OCI-LY7 (cell line): ENCODE measurements around the gene APOF. TPM values are rescaled to one million over a fixed set of nuclear protein-coding genes. Genes with fewer than 3 reads are reported as not detected.

Experiments used
- BruUV-seq: library from RNA; stranded (reverse); fragments of 400-500 nt; replicated peaks from 2 replicates; lab custom pipeline; 2021; lab: Mats Ljungman, UMichigan
- CTCF ChIA-PET: fragments of 300-600 bp; sonication (Branson Sonifier 250); formaldehyde crosslinking; loops from one replicate; lab custom pipeline; 2022; ENCODE audit warnings: antibody characterized with exemption; ENCODE audit not compliant: unreplicated experiment; lab: Charles Lee
- POLR2A ChIA-PET: fragments of 300-600 bp; sonication (Branson Sonifier 250); formaldehyde crosslinking; loops from one replicate; lab custom pipeline; 2022; ENCODE audit warnings: antibody characterized with exemption; lab: Charles Lee
- DNase-seq: peaks from one replicate; pipeline ENCODE4 v3.0.0-alpha.2; 2015; ENCODE audit warnings: low spot score
- H2AFZ ChIP-seq: fragments of 200-600 bp; sonication (generic), shearing (Covaris generic); 2 replicates; pipeline ENCODE4 v1.6.1; 2014; ENCODE audit warnings: mild to moderate bottlenecking, antibody characterized with exemption, low read length, moderate library complexity
- H3K27ac ChIP-seq: fragments of 200-600 bp; sonication (generic); 2 replicates; pipeline ENCODE4 v1.5.1; 2014; ENCODE audit warnings: mixed run types, low read depth, mild to moderate bottlenecking, moderate library complexity, low read length, inconsistent platforms; ENCODE audit not compliant: poor library complexity, severe bottlenecking
- H3K36me3 ChIP-seq: fragments of 200-600 bp; sonication (generic); 2 replicates; pipeline ENCODE4 v1.6.1; 2014; ENCODE audit warnings: mild to moderate bottlenecking, antibody characterized with exemption, low read length, moderate library complexity, mixed read lengths; ENCODE audit not compliant: insufficient read depth
- H3K4me1 ChIP-seq: fragments of 200-600 bp; sonication (generic); 2 replicates; pipeline ENCODE4 v1.5.1; 2014; ENCODE audit warnings: mild to moderate bottlenecking, low read length; ENCODE audit not compliant: insufficient read depth, poor library complexity, severe bottlenecking
- H3K4me2 ChIP-seq: fragments of 200-600 bp; sonication (generic); 2 replicates; pipeline ENCODE4 v1.6.1; 2014; ENCODE audit warnings: mild to moderate bottlenecking, low read length
- H3K4me3 ChIP-seq: fragments of 200-600 bp; sonication (generic); 2 replicates; pipeline ENCODE4 v1.5.1; 2014; ENCODE audit warnings: mild to moderate bottlenecking, low read depth, low read length; ENCODE audit not compliant: poor library complexity, severe bottlenecking
- H3K79me2 ChIP-seq: fragments of 200-600 bp; sonication (generic); 2 replicates; pipeline ENCODE4 v1.6.1; 2016; ENCODE audit warnings: low read depth, mild to moderate bottlenecking, low read length, moderate library complexity, mixed read lengths; ENCODE audit not compliant: insufficient read depth
- H3K9me2 ChIP-seq: fragments of 200-600 bp; sonication (generic); 2 replicates; pipeline ENCODE4 v1.6.1; 2016; ENCODE audit warnings: mild to moderate bottlenecking, low read length, mixed read lengths; ENCODE audit not compliant: insufficient read depth
- H3K9me3 ChIP-seq: fragments of 200-600 bp; sonication (generic); 2 replicates; pipeline ENCODE4 v1.6.1; 2014; ENCODE audit warnings: mild to moderate bottlenecking, mixed run types, low read length, mixed read lengths
- H4K20me1 ChIP-seq: fragments of 200-600 bp; sonication (generic); 2 replicates; pipeline ENCODE4 v1.6.1; 2014; ENCODE audit warnings: mild to moderate bottlenecking, antibody characterized with exemption, low read length, moderate library complexity, mixed read lengths; ENCODE audit not compliant: insufficient read depth
- EZH2phosphoT487 ChIP-seq: fragments of 200-600 bp; sonication (generic); IDR thresholded peaks from 2 replicates; pipeline ENCODE4 v1.6.1; 2018; ENCODE audit warnings: low read depth, borderline replicate concordance, mild to moderate bottlenecking, mixed run types, antibody characterized with exemption, low read length, moderate library complexity, mixed read lengths
- intact Hi-C: fragments of 100-400 bp; cut with micrococcal nuclease; formaldehyde crosslinking; loops from one replicate; pipeline ENCODE4 v1.10.0; 2022; ENCODE audit not compliant: unreplicated experiment
- total RNA-seq, 2 experiments: library from RNA; depleted of rRNA in 1 of 2; stranded (reverse); fragments of >200 nt in 1 of 2; shearing (Covaris generic) in 1 of 2; gene quantifications; 2 replicates each; pipeline ENCODE4 v1.2.3, GENCODE V29; 2014 to 2022
- TF ChIP-seq, protein P1 (sequence below): fragments of 200-600 bp; sonication (generic); conservative IDR thresholded peaks from 2 replicates; pipeline ENCODE4 v1.5.1; 2014; ENCODE audit warnings: mild to moderate bottlenecking, antibody characterized with exemption, low read length, moderate library complexity, mixed read lengths

The APOF gene
- total RNA-seq, 2 experiments from 2014 or later, result 0.16 to 0.38 TPM

DNA sequence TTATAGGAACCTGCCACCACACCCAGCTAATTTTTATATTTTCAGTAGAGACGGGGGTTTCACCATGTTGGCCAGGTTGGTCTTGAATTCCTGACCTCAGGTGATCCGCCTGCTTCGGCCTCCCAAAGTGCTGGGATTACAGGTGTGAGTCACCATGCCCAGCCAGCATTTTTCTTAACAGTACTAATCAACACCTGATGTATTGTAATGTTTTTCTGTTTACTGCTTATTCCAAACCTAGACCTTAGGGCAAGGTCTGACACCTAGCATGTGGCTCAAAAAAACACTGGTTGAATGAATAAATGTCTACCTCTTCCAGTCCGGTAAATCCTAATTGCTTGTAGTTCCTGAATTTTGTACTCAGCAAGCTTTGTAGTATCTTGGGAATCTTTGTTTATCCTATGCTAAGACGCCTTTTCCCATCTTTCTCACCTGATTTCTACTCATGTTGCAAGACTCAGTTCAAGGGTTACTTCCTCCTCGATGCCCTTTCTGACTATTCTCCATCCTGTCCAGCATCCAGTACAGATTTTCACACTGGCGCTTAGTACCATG is 31.6 kb downstream of the APOF start:
- no peak overlapping the region for H3K27ac ChIP-seq
- DNase-seq, result no peak
- peaks cover 10% of the 10 kb centered on the region; the same call in 1 of the 2 replicates for H3K36me3 ChIP-seq
- ChIA-PET POLR2A (interaction anchor here (1.7 to 9.4 kb wide), 2 partner anchors 15 to 28 kb away, joined by 3 to 70 read pairs; partner anchors contain the start of genes CNPY2 and STAT2), CTCF (no interaction called here)
- H4K20me1 ChIP-seq, result no peaks in the 10 kb centered on the region
- H3K9me3 ChIP-seq, result no peaks in the 10 kb centered on the region
- no peak overlapping the region for H3K4me3 ChIP-seq
- no peaks in the 10 kb centered on the region for H3K9me2 ChIP-seq
- H3K79me2 ChIP-seq, result peaks cover 21% of the 10 kb centered on the region; the same call in 1 of the 2 replicates
- TF ChIP-seq, protein P1, sequence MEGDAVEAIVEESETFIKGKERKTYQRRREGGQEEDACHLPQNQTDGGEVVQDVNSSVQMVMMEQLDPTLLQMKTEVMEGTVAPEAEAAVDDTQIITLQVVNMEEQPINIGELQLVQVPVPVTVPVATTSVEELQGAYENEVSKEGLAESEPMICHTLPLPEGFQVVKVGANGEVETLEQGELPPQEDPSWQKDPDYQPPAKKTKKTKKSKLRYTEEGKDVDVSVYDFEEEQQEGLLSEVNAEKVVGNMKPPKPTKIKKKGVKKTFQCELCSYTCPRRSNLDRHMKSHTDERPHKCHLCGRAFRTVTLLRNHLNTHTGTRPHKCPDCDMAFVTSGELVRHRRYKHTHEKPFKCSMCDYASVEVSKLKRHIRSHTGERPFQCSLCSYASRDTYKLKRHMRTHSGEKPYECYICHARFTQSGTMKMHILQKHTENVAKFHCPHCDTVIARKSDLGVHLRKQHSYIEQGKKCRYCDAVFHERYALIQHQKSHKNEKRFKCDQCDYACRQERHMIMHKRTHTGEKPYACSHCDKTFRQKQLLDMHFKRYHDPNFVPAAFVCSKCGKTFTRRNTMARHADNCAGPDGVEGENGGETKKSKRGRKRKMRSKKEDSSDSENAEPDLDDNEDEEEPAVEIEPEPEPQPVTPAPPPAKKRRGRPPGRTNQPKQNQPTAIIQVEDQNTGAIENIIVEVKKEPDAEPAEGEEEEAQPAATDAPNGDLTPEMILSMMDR, result no peak
- TF ChIP-seq EZH2phosphoT487, result no peak
- no peak overlapping the region for H3K4me2 ChIP-seq
- peaks cover 27% of the 10 kb centered on the region for H3K4me1 ChIP-seq
- BruUV-seq, result no TSS peak
- intact Hi-C loops, result loop anchor here (5.0 kb wide), 1 partner anchor 116 kb away; the partner anchor contains the start of gene TIMELESS
- H2AFZ ChIP-seq, result no peak overlapping the region

DNA sequence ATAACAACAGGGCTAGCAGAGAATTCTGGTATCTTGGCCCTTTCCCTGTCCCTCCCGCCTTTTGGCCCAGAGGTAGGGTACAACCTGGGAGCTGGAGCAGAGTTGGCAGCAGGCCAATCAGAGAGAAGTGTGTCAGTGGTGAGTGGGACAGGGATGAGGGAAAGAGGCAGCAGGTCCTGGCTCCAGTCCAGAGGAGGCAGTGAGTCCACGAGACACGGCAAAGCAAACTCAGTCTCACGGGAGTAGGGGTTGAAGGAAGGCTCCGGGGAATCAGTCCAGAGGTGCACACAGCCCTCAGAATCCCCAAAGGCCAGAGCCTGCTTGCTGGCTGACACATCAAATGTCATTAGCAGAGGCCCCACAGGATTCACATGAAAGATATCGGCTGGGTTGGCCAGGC is 36.1 kb downstream of the APOF start:
- POLR2A ChIA-PET, result interaction anchor here (0.6 to 1.4 kb wide), 3 partner anchors 33 to 130 kb away, joined by 3 to 5 read pairs (median 4); partner anchors contain the start of gene STAT2

More for the DNA sequence above, 36.1 kb downstream of the APOF start:
- CTCF ChIA-PET, result interaction anchor here (0.5 kb wide), 1 partner anchor 246 kb away, joined by 8 read pairs; no protein-coding TSS in a partner anchor
- TF ChIP-seq, protein P1, result no peak
- TF ChIP-seq EZH2phosphoT487, result no peak
- Histone ChIP-seq H3K4me3 (no peak overlapping the region), H2AFZ (no peak overlapping the region), H3K9me3 (no peaks in the 10 kb centered on the region), H3K27ac (no peak overlapping the region), H3K36me3 (peaks cover 50% of the 10 kb centered on the region; the same call in 1 of the 2 replicates), H4K20me1 (no peaks in the 10 kb centered on the region), H3K4me2 (no peak overlapping the region), H3K9me2 (no peaks in the 10 kb centered on the region), H3K79me2 (no peaks in the 10 kb centered on the region), H3K4me1 (no peaks in the 10 kb centered on the region)
- intact Hi-C loops, result no loop called here
- no peak for DNase-seq
- no TSS peak for BruUV-seq
